CD4-positive, alpha-beta T cell (primary cell): ENCODE data around the gene NCAPD2. TPM values are rescaled to one million over a fixed set of nuclear protein-coding genes. Genes with fewer than 3 reads are reported as not detected.
A peak's percentile ranks its signal among the peaks of the same experiment; 100 is the strongest.

Experiments
- ATAC-seq: fragments of 200-7000 bp; cut with Tn5 transposase; one replicate; pipeline ENCODE4 v1.10.0; 2022; ENCODE audit warnings: mild to moderate bottlenecking; ENCODE audit not compliant: poor library complexity
- CTCF ChIA-PET: fragments of 350-600 bp; sonication (Branson Sonifier 250); formaldehyde crosslinking; loops from one replicate; lab custom pipeline; 2021; ENCODE audit warnings: antibody characterized with exemption, inconsistent platforms; lab: Charles Lee
- POLR2A ChIA-PET: fragments of 350-600 bp; sonication (Branson Sonifier 250); formaldehyde crosslinking; loops from one replicate; lab custom pipeline; 2021; ENCODE audit warnings: antibody characterized with exemption, inconsistent platforms; lab: Charles Lee
- DNase-seq, 14 experiments: peaks; one replicate each; pipeline ENCODE4 v3.0.0-alpha.2; 2013 to 2020; ENCODE audit warnings: mixed read lengths in 2 of 14
- H3K27ac ChIP-seq, 2 donors: one replicate each; pipeline versions ENCODE4 v1.5.1 to v1.7.0; 2013; ENCODE audit warnings: low read length in 2 of 2, low read depth in 1 of 2, mild to moderate bottlenecking in 1 of 2
- H3K27me3 ChIP-seq, 2 experiments: 1 replicate in 1 of 2; 2 replicates in 1 of 2; pipeline versions ENCODE4 v1.6.1 to v1.7.0; 2013; ENCODE audit warnings: low read length in 2 of 2, control low read depth in 1 of 2, mild to moderate bottlenecking in 1 of 2, moderate library complexity in 1 of 2; ENCODE audit not compliant: insufficient read depth in 2 of 2, control insufficient read depth in 1 of 2
- H3K36me3 ChIP-seq: one replicate; pipeline ENCODE4 v1.6.1; 2013; ENCODE audit warnings: low read length, control low read depth; ENCODE audit not compliant: insufficient read depth
- H3K4me1 ChIP-seq: one replicate; pipeline ENCODE4 v1.6.1; 2013; ENCODE audit warnings: low read length, control low read depth; ENCODE audit not compliant: insufficient read depth
- H3K4me3 ChIP-seq: one replicate; pipeline ENCODE4 v1.5.1; 2013; ENCODE audit warnings: mild to moderate bottlenecking, low read length, moderate library complexity
- H3K9me3 ChIP-seq, 2 experiments: 1 replicate in 1 of 2; 2 replicates in 1 of 2; pipeline versions ENCODE4 v1.6.1 to v1.7.0; 2013; ENCODE audit warnings: low read length in 2 of 2, mild to moderate bottlenecking in 2 of 2, control low read depth in 1 of 2, moderate library complexity in 1 of 2; ENCODE audit not compliant: control insufficient read depth in 1 of 2, insufficient read depth in 1 of 2
- H3K27ac Mint-ChIP-seq: one replicate; pipeline ENCODE4 v1.8.0; 2020; ENCODE audit warnings: mixed read lengths
- H3K27me3 Mint-ChIP-seq: one replicate; pipeline ENCODE4 v1.8.0; 2021; ENCODE audit warnings: mixed read lengths
- H3K36me3 Mint-ChIP-seq: one replicate; pipeline ENCODE4 v1.8.0; 2021; ENCODE audit warnings: low read depth, mixed read lengths
- H3K4me1 Mint-ChIP-seq: one replicate; pipeline ENCODE4 v1.8.0; 2021; ENCODE audit warnings: low read depth, mixed read lengths
- H3K4me3 Mint-ChIP-seq: one replicate; pipeline ENCODE4 v1.8.0; 2020; ENCODE audit warnings: mild to moderate bottlenecking, mixed read lengths
- H3K9me3 Mint-ChIP-seq: one replicate; pipeline ENCODE4 v1.8.0; 2020; ENCODE audit warnings: mixed read lengths
- intact Hi-C, 2 experiments: fragments of 100-400 bp; cut with DNase I in 1 of 2; cut with micrococcal nuclease in 1 of 2; formaldehyde crosslinking; loops; one replicate each; pipeline versions ENCODE4 v1.15.1 to v1.9.0; 2023 to 2025; cut with DNase I, micrococcal nuclease
- total RNA-seq, 174 experiments: library from RNA in 2 of 174; stranded (reverse) in 2 of 174; gene quantifications; one replicate each; pipeline ENCODE4 v1.2.3 and lab custom pipeline; 2021 to 2026
- TF ChIP-seq, protein P1 (sequence below): fragments of 200-600 bp; IDR thresholded peaks from one replicate; pipeline ENCODE4 v1.8.0; 2022; ENCODE audit warnings: antibody characterized with exemption, mild to moderate bottlenecking

Gene NCAPD2
- total RNA-seq, 2 experiments from 2014 or later = 13.7 to 14.9 TPM

DNA sequence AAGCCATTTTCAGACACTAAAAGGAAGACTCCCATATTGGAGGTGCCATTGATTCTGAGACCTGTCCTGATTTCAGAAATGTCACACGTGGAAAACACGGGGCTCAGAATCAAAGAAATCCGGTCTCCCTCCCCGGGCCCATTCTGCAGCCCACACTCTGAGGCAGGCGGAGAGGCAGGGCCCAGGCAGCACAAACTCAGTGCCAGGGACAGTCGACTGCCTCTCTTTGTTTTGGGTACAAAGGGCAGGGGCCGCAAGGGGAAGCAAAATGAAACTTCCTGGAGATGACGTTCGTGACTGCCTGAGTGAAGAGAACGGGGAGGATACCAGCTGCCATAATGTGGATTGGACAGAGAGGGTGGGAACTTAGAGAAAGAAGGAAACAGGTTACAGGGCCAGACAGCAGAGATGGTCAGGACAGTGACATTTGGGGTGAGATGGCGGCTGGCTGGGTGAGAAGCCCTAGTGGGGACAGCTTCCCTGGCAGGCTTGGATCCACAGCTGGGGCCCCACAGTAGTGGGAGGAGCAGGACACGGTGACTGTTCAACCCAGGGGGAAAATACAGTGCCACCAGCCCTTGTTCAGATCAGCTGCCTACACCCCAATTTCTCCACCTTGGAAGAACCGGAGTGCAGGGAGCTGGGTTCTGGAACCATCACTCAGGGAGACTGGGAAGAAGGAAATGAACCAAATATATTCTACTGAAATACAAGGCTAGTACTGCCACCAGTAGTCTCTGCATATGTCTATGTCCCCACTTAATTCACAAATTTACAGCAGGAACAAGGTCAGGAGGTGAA lies 48.5 kb downstream of the NCAPD2 start:
- Mint-ChIP-seq H3K4me3 (no peak overlapping the region), H3K36me3 (peaks cover 65% of the 10 kb centered on the region), H3K27me3 (no peaks in the 10 kb centered on the region), H3K27ac (peak overlapping the region; percentile 90), H3K9me3 (no peaks in the 10 kb centered on the region), H3K4me1 (peaks cover 42% of the 10 kb centered on the region)
- H3K9me3 ChIP-seq = peaks cover 0 to 2% of the 10 kb centered on the region in 2 experiments
- no peak overlapping the region for H3K4me3 ChIP-seq
- DNase-seq (peak in 4 of 14 experiments; percentile 9 to 49 (median 34)), ATAC-seq (peak; percentile 55)
- TF ChIP-seq, protein P1, sequence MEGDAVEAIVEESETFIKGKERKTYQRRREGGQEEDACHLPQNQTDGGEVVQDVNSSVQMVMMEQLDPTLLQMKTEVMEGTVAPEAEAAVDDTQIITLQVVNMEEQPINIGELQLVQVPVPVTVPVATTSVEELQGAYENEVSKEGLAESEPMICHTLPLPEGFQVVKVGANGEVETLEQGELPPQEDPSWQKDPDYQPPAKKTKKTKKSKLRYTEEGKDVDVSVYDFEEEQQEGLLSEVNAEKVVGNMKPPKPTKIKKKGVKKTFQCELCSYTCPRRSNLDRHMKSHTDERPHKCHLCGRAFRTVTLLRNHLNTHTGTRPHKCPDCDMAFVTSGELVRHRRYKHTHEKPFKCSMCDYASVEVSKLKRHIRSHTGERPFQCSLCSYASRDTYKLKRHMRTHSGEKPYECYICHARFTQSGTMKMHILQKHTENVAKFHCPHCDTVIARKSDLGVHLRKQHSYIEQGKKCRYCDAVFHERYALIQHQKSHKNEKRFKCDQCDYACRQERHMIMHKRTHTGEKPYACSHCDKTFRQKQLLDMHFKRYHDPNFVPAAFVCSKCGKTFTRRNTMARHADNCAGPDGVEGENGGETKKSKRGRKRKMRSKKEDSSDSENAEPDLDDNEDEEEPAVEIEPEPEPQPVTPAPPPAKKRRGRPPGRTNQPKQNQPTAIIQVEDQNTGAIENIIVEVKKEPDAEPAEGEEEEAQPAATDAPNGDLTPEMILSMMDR = no peak
- ChIA-PET POLR2A (interaction anchor here (1.2 to 1.5 kb wide), 2 partner anchors 10 to 72 kb away, joined by 4 read pairs; partner anchors contain the start of gene VAMP1), CTCF (no interaction called here)
- no peaks in the 10 kb centered on the region for H3K27me3 ChIP-seq
- peaks cover 42% of the 10 kb centered on the region for H3K36me3 ChIP-seq
- peaks cover 51% of the 10 kb centered on the region for H3K4me1 ChIP-seq
- intact Hi-C loops = no loop called here
- no peak overlapping the region for H3K27ac ChIP-seq

DNA sequence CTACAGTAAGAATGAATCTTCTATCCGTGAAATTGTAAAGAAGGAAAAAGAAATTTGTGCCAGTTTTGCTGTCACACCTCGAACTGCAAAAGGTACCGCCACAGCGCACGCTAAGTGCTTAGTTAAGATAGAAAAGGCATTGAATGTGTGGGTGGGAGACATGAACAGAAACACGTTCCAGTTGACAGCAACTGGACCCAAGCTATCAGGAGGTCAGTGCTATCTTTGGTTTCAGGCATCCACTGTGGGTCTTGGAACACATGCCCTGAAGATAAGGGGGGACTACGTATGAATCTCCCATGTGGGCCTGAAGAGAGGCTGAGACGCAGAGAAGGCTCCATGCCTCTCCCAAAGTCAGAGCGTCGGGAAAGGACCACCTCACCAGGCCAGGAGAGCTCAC lies 52.1 kb downstream of the NCAPD2 start:
- peaks cover 56% of the 10 kb centered on the region for H3K36me3 Mint-ChIP-seq
- TF ChIP-seq, protein P1 = no peak
- no peaks in the 10 kb centered on the region for H3K27me3 Mint-ChIP-seq
- Histone ChIP-seq H3K27ac (no peak overlapping the region), H3K36me3 (peaks cover 62% of the 10 kb centered on the region), H3K4me1 (peaks cover 38% of the 10 kb centered on the region), H3K9me3 (no peaks in the 10 kb centered on the region), H3K4me3 (no peak overlapping the region), H3K27me3 (no peaks in the 10 kb centered on the region)
- no peaks in the 10 kb centered on the region for H3K9me3 Mint-ChIP-seq
- ChIA-PET CTCF (interaction anchor here (0.6 to 1.1 kb wide), 2 partner anchors 12 to 141 kb away, joined by 3 read pairs; no protein-coding TSS in a partner anchor), POLR2A (no interaction called here)
- intact Hi-C loops = no loop called here
- no peak overlapping the region for H3K4me3 Mint-ChIP-seq
- no peak for ATAC-seq
- DNase-seq = no peak
- no peak overlapping the region for H3K27ac Mint-ChIP-seq
- peaks cover 21% of the 10 kb centered on the region for H3K4me1 Mint-ChIP-seq

DNA sequence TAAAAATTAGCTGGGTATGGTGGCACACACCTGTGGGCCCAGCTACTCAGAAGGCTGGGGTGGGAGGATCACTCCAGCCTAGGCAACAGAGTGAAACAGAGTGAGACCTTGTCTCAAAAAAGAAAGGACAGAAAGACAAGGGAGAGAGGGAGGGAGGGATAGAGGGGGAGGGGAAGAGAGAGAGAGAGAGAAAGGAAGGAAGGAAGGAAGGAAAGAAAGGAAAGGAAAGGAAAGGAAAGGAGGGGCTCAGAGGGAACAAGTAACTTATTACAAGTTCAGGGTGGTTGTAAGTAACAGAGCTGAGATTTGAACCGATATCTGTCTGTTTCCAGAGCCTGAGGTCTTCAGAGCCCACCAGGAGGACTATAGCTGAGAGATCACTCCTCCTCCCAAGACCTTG lies 53.7 kb downstream of the NCAPD2 start:
- no peak for DNase-seq
- Histone ChIP-seq H3K4me3 (no peak overlapping the region), H3K36me3 (peaks cover 74% of the 10 kb centered on the region), H3K9me3 (no peaks in the 10 kb centered on the region), H3K27me3 (no peaks in the 10 kb centered on the region), H3K4me1 (peaks cover 38% of the 10 kb centered on the region), H3K27ac (no peak overlapping the region)
- intact Hi-C loops = no loop called here
- ChIA-PET POLR2A (no interaction called here), CTCF (no interaction called here)
- Mint-ChIP-seq H3K36me3 (peaks cover 61% of the 10 kb centered on the region), H3K27me3 (no peaks in the 10 kb centered on the region), H3K4me1 (peaks cover 15% of the 10 kb centered on the region), H3K4me3 (no peak overlapping the region), H3K9me3 (no peaks in the 10 kb centered on the region), H3K27ac (no peak overlapping the region)
- ATAC-seq = no peak
- TF ChIP-seq, protein P1 = no peak
